A549 (cell line): Measurements from ENCODE around the gene TMEM272. TPM values are rescaled to one million over a fixed set of nuclear protein-coding genes. Genes with fewer than 3 reads are reported as not detected.

Source experiments
- ATAC-seq, 2 experiments: fragments of 200-7000 bp in 1 of 2; fragments of >200 bp in 1 of 2; cut with Nextera tagmentation in 1 of 2; cut with Tn5 transposase in 1 of 2; 3 replicates each; pipeline versions ENCODE4 v1.8.0 to v1.9.1; 2018 to 2020; ENCODE audit warnings: mild to moderate bottlenecking in 1 of 2, moderate library complexity in 1 of 2
- CTCF ChIA-PET: fragments of 300-600 bp; sonication (Branson Sonifier 250); formaldehyde crosslinking; extraction: SDS; loops from one replicate; lab custom pipeline; 2021; ENCODE audit warnings: antibody characterized with exemption, inconsistent platforms; lab: Yijun Ruan, JAX
- POLR2A ChIA-PET: fragments of 350-600 bp; formaldehyde crosslinking; extraction: SDS; loops from one replicate; lab custom pipeline; 2021; ENCODE audit warnings: antibody characterized with exemption, inconsistent platforms; lab: Yijun Ruan, JAX
- DNase-seq, 2 experiments: peaks; one replicate each; pipeline versions ENCODE4 v3.0.0 to v3.0.0-alpha.2; 2011 to 2016; ENCODE audit warnings: low read depth in 1 of 2, low spot score in 1 of 2
- FAIRE-seq: peaks from 2 replicates; lab custom pipeline; 2011; peaks lifted over from hg19 to GRCh38; lab: Jason Lieb, UNC
- H3K27ac ChIP-seq, 2 experiments: fragments of >200 bp; sonication (Bioruptor Twin); formaldehyde crosslinking; 3 replicates each; pipeline ENCODE4 v1.5.1; 2016 to 2017
- H3K4me1 ChIP-seq: fragments of >200 bp; sonication (Bioruptor Twin); formaldehyde crosslinking; 3 replicates; pipeline ENCODE4 v1.6.1; 2016
- H3K4me2 ChIP-seq: fragments of >200 bp; sonication (Bioruptor Twin); formaldehyde crosslinking; 3 replicates; pipeline ENCODE4 v1.6.1; 2016
- H3K4me3 ChIP-seq: fragments of >200 bp; sonication (Bioruptor Twin); formaldehyde crosslinking; 3 replicates; pipeline ENCODE4 v1.5.1; 2016
- H3K9me3 ChIP-seq: fragments of >200 bp; sonication (Bioruptor Twin); formaldehyde crosslinking; 3 replicates; pipeline ENCODE4 v1.6.1; 2016
- CEBPB ChIP-seq, 2 experiments: fragments of >200 bp in 1 of 2; sonication (Bioruptor Twin) in 1 of 2; formaldehyde crosslinking in 1 of 2; IDR thresholded peaks; 2 replicates each; pipeline ENCODE4 v1.6.1; 2012 to 2016
- CHD4 ChIP-seq: fragments of 200-600 bp; sonication (generic); IDR thresholded peaks from 2 replicates; pipeline ENCODE4 v1.6.1; 2016; ENCODE audit warnings: antibody characterized with exemption, mild to moderate bottlenecking, borderline replicate concordance
- ESRRA ChIP-seq: fragments of 150-350 bp; IDR thresholded peaks from 2 replicates; pipeline ENCODE4 v1.6.1; 2014; ENCODE audit warnings: mild to moderate bottlenecking, low read length, borderline replicate concordance
- FOSB ChIP-seq: fragments of 250-450 bp; sonication (Bioruptor Pico); IDR thresholded peaks from 2 replicates; pipeline ENCODE4 v1.5.0; 2020; ENCODE audit warnings: mild to moderate bottlenecking, moderate library complexity
- FOSL2 ChIP-seq, 2 experiments: fragments of 450-650 bp in 1 of 2; fragments of >200 bp in 1 of 2; sonication (Bioruptor Twin) in 1 of 2; formaldehyde crosslinking; IDR thresholded peaks; 2 replicates each; pipeline versions ENCODE4 v1.5.0 to v1.6.1; 2016 to 2020; ENCODE audit warnings: mild to moderate bottlenecking in 1 of 2, moderate library complexity in 1 of 2
- FOXS1 ChIP-seq: fragments of 250-450 bp; sonication (Bioruptor Pico); IDR thresholded peaks from 2 replicates; pipeline ENCODE4 v1.5.0; 2020; ENCODE audit warnings: mild to moderate bottlenecking, moderate library complexity
- GATA3 ChIP-seq: IDR thresholded peaks from 2 replicates; pipeline ENCODE4 v1.6.1; 2012; ENCODE audit warnings: borderline replicate concordance
- HEYL ChIP-seq: fragments of 250-450 bp; sonication (Bioruptor Pico); IDR thresholded peaks from 2 replicates; pipeline ENCODE4 v1.8.0; 2021; ENCODE audit warnings: mild to moderate bottlenecking, moderate library complexity
- HOXA7 ChIP-seq: fragments of 250-450 bp; sonication (Bioruptor Pico); IDR thresholded peaks from 2 replicates; pipeline ENCODE4 v1.5.0; 2020; ENCODE audit warnings: mild to moderate bottlenecking, moderate library complexity
- HOXB13 ChIP-seq: fragments of 250-450 bp; sonication (Bioruptor Pico); IDR thresholded peaks from 2 replicates; pipeline ENCODE4 v1.5.0; 2020; ENCODE audit warnings: low read depth, mild to moderate bottlenecking, moderate library complexity
- KDM5A ChIP-seq: fragments of 200-600 bp; sonication (generic); IDR thresholded peaks from 2 replicates; pipeline ENCODE4 v1.6.1; 2016; ENCODE audit warnings: antibody characterized with exemption, mild to moderate bottlenecking
- MAZ ChIP-seq: fragments of 150-350 bp; IDR thresholded peaks from 2 replicates; pipeline ENCODE4 v1.6.1; 2014; ENCODE audit warnings: antibody characterized with exemption, low read depth, low read length, borderline replicate concordance
- PHF8 ChIP-seq: fragments of 200-600 bp; sonication (generic); IDR thresholded peaks from 2 replicates; pipeline ENCODE4 v1.6.1; 2016; ENCODE audit warnings: low read depth, mild to moderate bottlenecking, antibody characterized with exemption, moderate library complexity, borderline replicate concordance
- RARB ChIP-seq: fragments of 250-450 bp; sonication (Bioruptor Pico); IDR thresholded peaks from 2 replicates; pipeline ENCODE4 v1.8.0; 2021; ENCODE audit warnings: mild to moderate bottlenecking, moderate library complexity
- SMC3 ChIP-seq: fragments of >200 bp; sonication (Bioruptor Twin); formaldehyde crosslinking; IDR thresholded peaks from 3 replicates; pipeline ENCODE4 v1.6.1; 2018; ENCODE audit warnings: inconsistent platforms
- TFCP2L1 ChIP-seq: fragments of 250-450 bp; sonication (Bioruptor Pico); IDR thresholded peaks from 2 replicates; pipeline ENCODE4 v1.5.0; 2021; ENCODE audit warnings: mild to moderate bottlenecking
- ZC3H11A ChIP-seq: fragments of 450-650 bp; IDR thresholded peaks from 2 replicates; pipeline ENCODE4 v1.6.1; 2014; ENCODE audit warnings: antibody characterized with exemption, mild to moderate bottlenecking
- ZFP36 ChIP-seq: fragments of 450-650 bp; IDR thresholded peaks from 2 replicates; pipeline ENCODE4 v1.6.1; 2014; ENCODE audit warnings: borderline replicate concordance; ENCODE audit not compliant: partially characterized antibody
- ZNF302 ChIP-seq: fragments of 250-450 bp; sonication (Bioruptor Pico); IDR thresholded peaks from 2 replicates; pipeline ENCODE4 v1.9.0; 2021; ENCODE audit warnings: inconsistent platforms, mild to moderate bottlenecking, moderate library complexity
- WGBS: methylation state at CpG from one replicate; pipeline ENCODE4 v1.1.6; 2017; ENCODE audit errors: missing lambda C conversion rate; 5-methylcytosine and 5-hydroxymethylcytosine counted together
- polyA plus RNA-seq, 4 experiments: library from polyadenylated mRNA; depleted of rRNA in 3 of 4; stranded (reverse); fragments of >200 nt; fragmentation: RNase III in 1 of 4; extraction: RNeasy Plus Mini Kit Qiagen cat#74134 plus additional on column Dnase treatment in 1 of 4; gene quantifications; 2 replicates in 3 of 4; 3 replicates in 1 of 4; pipeline ENCODE4 v1.2.3, GENCODE V29; 2011 to 2017
- TF ChIP-seq, protein P1 (sequence below): IDR thresholded peaks from 2 replicates; pipeline ENCODE4 v1.6.1; 2012
- TF ChIP-seq, protein P2 (sequence below): fragments of 200-600 bp; sonication (generic); IDR thresholded peaks from 2 replicates; pipeline ENCODE4 v1.6.1; 2016; ENCODE audit warnings: antibody characterized with exemption, mild to moderate bottlenecking, moderate library complexity
- TF ChIP-seq, protein P3 (sequence below): fragments of 450-650 bp; IDR thresholded peaks from 2 replicates; pipeline ENCODE4 v1.6.1; 2014; ENCODE audit warnings: antibody characterized with exemption
- TF ChIP-seq, protein P4 (sequence below): fragments of >200 bp; sonication (Bioruptor Twin); formaldehyde crosslinking; IDR thresholded peaks from 3 replicates; pipeline ENCODE4 v1.6.1; 2016
- TF ChIP-seq, protein P5 (sequence below): fragments of >200 bp; sonication (Bioruptor Twin); formaldehyde crosslinking; IDR thresholded peaks from 3 replicates; pipeline ENCODE4 v1.5.1; 2016
- TF ChIP-seq, protein P6 (sequence below): fragments of >200 bp; sonication (Bioruptor Twin); formaldehyde crosslinking; IDR thresholded peaks from 2 replicates; pipeline ENCODE4 v1.6.1; 2016

The TMEM272 gene
- polyA plus RNA-seq, 2 of the 4 experiments (the other 2 are of a cell fraction) = not detected

DNA sequence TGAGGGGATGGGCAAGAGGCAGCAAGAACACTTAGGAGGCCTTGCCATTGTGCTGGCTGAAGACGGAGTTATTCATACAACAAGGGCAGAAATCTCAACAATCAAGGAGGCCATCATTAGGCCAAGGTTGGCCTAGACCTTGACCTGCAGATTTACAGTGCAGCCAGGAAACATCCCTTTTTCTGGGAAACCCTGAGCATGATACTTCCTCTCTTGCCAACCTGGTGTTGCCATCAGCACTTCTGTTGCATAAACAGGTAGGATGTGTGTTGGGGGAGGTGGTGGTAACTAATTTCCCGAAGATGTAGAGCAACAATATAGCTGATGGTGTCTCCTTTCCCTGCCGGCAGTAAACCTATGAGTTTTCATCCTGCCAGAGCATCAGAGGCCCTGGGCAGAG is 8.0 kb downstream of the TMEM272 start:
- Histone ChIP-seq H3K4me3 (no peak overlapping the region), H3K27ac (no peak overlapping the region), H3K4me1 (no peaks in the 10 kb centered on the region), H3K9me3 (no peaks in the 10 kb centered on the region), H3K4me2 (no peak overlapping the region)
- ChIA-PET CTCF (interaction anchor here (0.8 to 1.1 kb wide), 2 partner anchors 12 to 23 kb away, joined by 3 to 4 read pairs; no protein-coding TSS in a partner anchor), POLR2A (no interaction called here)
- ATAC-seq = no peak
- WGBS = 71% methylated on average over 1 of the region's 3 CpGs
- TF ChIP-seq SMC3 (no peak), FOSL2 (IDR thresholded peaks at IDR 0.05) (no peak), FOSL2 (CRISPR knock-in tag; IDR thresholded peaks at IDR 0.05) (no peak), HOXA7 (CRISPR knock-in tag) (no peak), HEYL (CRISPR knock-in tag) (no peak), ZNF302 (CRISPR knock-in tag) (no peak)
- TF ChIP-seq, protein P1, sequence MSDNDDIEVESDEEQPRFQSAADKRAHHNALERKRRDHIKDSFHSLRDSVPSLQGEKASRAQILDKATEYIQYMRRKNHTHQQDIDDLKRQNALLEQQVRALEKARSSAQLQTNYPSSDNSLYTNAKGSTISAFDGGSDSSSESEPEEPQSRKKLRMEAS = no peak
- no peak for DNase-seq
- FAIRE-seq = no peak

DNA sequence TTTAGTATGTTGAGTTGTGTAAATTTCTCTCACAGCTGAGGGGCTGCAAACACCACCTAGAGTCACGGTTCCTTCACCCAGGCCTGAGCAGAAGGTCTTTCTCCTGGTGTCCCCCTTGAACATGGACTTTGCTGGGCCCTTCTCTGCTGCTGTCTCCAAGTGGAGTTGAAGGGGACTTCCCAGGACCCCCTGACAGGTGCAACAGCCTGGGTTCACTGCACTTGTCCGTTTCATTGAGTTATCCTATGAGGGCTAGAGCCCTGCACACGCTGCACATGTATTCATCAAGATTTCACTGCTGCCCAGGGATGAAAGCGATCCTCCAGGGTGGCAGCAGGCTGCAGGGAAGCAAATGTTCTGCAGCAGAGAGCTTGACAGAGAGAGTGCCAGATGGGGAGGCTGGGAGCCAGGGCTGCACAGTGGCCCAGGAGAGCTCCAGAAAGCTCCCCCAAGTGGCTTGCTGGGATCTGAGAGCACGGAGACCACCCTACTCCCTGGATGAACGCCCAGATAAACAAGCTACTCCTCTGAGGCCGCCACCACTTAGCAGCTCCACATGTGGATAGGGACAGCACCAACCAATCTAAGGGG is 10.3 kb downstream of the TMEM272 start:
- Histone ChIP-seq H3K9me3 (no peaks in the 10 kb centered on the region), H3K4me1 (no peaks in the 10 kb centered on the region), H3K4me3 (no peak overlapping the region), H3K4me2 (no peak overlapping the region), H3K27ac (no peak overlapping the region)
- DNase-seq (no peak), ATAC-seq (no peak), FAIRE-seq (no peak)
- 33% methylated on average over 7 of the region's 7 CpGs for whole genome bisulfite sequencing
- ChIA-PET CTCF (interaction anchor here (1.1 to 1.2 kb wide), 2 partner anchors 19 to 68 kb away, joined by 3 to 5 read pairs; no protein-coding TSS in a partner anchor), POLR2A (no interaction called here)
- TF ChIP-seq, protein P2, sequence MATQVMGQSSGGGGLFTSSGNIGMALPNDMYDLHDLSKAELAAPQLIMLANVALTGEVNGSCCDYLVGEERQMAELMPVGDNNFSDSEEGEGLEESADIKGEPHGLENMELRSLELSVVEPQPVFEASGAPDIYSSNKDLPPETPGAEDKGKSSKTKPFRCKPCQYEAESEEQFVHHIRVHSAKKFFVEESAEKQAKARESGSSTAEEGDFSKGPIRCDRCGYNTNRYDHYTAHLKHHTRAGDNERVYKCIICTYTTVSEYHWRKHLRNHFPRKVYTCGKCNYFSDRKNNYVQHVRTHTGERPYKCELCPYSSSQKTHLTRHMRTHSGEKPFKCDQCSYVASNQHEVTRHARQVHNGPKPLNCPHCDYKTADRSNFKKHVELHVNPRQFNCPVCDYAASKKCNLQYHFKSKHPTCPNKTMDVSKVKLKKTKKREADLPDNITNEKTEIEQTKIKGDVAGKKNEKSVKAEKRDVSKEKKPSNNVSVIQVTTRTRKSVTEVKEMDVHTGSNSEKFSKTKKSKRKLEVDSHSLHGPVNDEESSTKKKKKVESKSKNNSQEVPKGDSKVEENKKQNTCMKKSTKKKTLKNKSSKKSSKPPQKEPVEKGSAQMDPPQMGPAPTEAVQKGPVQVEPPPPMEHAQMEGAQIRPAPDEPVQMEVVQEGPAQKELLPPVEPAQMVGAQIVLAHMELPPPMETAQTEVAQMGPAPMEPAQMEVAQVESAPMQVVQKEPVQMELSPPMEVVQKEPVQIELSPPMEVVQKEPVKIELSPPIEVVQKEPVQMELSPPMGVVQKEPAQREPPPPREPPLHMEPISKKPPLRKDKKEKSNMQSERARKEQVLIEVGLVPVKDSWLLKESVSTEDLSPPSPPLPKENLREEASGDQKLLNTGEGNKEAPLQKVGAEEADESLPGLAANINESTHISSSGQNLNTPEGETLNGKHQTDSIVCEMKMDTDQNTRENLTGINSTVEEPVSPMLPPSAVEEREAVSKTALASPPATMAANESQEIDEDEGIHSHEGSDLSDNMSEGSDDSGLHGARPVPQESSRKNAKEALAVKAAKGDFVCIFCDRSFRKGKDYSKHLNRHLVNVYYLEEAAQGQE = no peak
- TF ChIP-seq RARB (no peak), HOXB13 (CRISPR knock-in tag) (no peak), FOXS1 (no peak), CEBPB (IDR thresholded peaks at IDR 0.05) (no peak), GATA3 (no peak), ZC3H11A (no peak), PHF8 (no peak), ESRRA (no peak), FOSB (no peak), MAZ (no peak), CHD4 (no peak), KDM5A (no peak), TFCP2L1 (CRISPR knock-in tag) (no peak), ZFP36 (no peak)
- TF ChIP-seq, protein P3, sequence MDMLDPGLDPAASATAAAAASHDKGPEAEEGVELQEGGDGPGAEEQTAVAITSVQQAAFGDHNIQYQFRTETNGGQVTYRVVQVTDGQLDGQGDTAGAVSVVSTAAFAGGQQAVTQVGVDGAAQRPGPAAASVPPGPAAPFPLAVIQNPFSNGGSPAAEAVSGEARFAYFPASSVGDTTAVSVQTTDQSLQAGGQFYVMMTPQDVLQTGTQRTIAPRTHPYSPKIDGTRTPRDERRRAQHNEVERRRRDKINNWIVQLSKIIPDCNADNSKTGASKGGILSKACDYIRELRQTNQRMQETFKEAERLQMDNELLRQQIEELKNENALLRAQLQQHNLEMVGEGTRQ = no peak
- TF ChIP-seq, protein P4, sequence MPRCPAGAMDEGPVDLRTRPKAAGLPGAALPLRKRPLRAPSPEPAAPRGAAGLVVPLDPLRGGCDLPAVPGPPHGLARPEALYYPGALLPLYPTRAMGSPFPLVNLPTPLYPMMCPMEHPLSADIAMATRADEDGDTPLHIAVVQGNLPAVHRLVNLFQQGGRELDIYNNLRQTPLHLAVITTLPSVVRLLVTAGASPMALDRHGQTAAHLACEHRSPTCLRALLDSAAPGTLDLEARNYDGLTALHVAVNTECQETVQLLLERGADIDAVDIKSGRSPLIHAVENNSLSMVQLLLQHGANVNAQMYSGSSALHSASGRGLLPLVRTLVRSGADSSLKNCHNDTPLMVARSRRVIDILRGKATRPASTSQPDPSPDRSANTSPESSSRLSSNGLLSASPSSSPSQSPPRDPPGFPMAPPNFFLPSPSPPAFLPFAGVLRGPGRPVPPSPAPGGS = no peak
- TF ChIP-seq, protein P5, sequence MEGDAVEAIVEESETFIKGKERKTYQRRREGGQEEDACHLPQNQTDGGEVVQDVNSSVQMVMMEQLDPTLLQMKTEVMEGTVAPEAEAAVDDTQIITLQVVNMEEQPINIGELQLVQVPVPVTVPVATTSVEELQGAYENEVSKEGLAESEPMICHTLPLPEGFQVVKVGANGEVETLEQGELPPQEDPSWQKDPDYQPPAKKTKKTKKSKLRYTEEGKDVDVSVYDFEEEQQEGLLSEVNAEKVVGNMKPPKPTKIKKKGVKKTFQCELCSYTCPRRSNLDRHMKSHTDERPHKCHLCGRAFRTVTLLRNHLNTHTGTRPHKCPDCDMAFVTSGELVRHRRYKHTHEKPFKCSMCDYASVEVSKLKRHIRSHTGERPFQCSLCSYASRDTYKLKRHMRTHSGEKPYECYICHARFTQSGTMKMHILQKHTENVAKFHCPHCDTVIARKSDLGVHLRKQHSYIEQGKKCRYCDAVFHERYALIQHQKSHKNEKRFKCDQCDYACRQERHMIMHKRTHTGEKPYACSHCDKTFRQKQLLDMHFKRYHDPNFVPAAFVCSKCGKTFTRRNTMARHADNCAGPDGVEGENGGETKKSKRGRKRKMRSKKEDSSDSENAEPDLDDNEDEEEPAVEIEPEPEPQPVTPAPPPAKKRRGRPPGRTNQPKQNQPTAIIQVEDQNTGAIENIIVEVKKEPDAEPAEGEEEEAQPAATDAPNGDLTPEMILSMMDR = no peak
- TF ChIP-seq, protein P6, sequence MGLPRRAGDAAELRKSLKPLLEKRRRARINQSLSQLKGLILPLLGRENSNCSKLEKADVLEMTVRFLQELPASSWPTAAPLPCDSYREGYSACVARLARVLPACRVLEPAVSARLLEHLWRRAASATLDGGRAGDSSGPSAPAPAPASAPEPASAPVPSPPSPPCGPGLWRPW = no peak
